Hepatocyte (in vitro differentiated cells): Measurements from ENCODE around the gene CRACR2A. TPM values are rescaled to one million over a fixed set of nuclear protein-coding genes. Genes with fewer than 3 reads are reported as not detected.

Source experiments
- DNase-seq: peaks from one replicate; pipeline ENCODE4 v3.0.0-alpha.2; 2016; ENCODE audit warnings: low spot score
- H2AFZ ChIP-seq: fragments of 200-600 bp; sonication (generic); 2 replicates; pipeline ENCODE4 v1.6.0; 2016; ENCODE audit warnings: antibody characterized with exemption, mild to moderate bottlenecking
- H3K27ac ChIP-seq: fragments of 200-600 bp; sonication (generic); 2 replicates; pipeline ENCODE4 v1.5.1; 2016; ENCODE audit warnings: mild to moderate bottlenecking
- H3K27me3 ChIP-seq: fragments of 200-600 bp; sonication (generic); 2 replicates; pipeline ENCODE4 v1.6.1; 2016
- H3K36me3 ChIP-seq: fragments of 200-600 bp; sonication (generic); replicated peaks from 2 replicates; pipeline ENCODE4 v1.5.1; 2016; ENCODE audit warnings: low read depth; ENCODE audit not compliant: insufficient read depth
- H3K4me1 ChIP-seq: fragments of 200-600 bp; sonication (generic); 2 replicates; pipeline ENCODE4 v1.5.1; 2016; ENCODE audit warnings: mild to moderate bottlenecking, moderate library complexity; ENCODE audit not compliant: insufficient read depth
- H3K4me2 ChIP-seq: fragments of 200-600 bp; sonication (generic); 2 replicates; pipeline ENCODE4 v1.6.0; 2016
- H3K4me3 ChIP-seq: fragments of 200-600 bp; sonication (generic); 2 replicates; pipeline ENCODE4 v1.5.1; 2016; ENCODE audit warnings: mild to moderate bottlenecking
- H3K79me2 ChIP-seq: fragments of 200-600 bp; sonication (generic); 2 replicates; pipeline ENCODE4 v1.6.0; 2017; ENCODE audit warnings: mild to moderate bottlenecking
- H3K9me2 ChIP-seq: fragments of 200-600 bp; sonication (generic); replicated peaks from 2 replicates; pipeline ENCODE4 v1.6.0; 2017; ENCODE audit warnings: mild to moderate bottlenecking; ENCODE audit not compliant: insufficient read depth
- H3K9me3 ChIP-seq: fragments of 200-600 bp; sonication (generic); 2 replicates; pipeline ENCODE4 v1.5.1; 2016; ENCODE audit warnings: low read depth, mild to moderate bottlenecking
- H4K20me1 ChIP-seq: fragments of 200-600 bp; sonication (generic); 2 replicates; pipeline ENCODE4 v1.6.0; 2016; ENCODE audit warnings: mild to moderate bottlenecking; ENCODE audit not compliant: insufficient read depth, poor library complexity, severe bottlenecking
- EZH2 ChIP-seq: fragments of 200-600 bp; sonication (generic); IDR thresholded peaks from 2 replicates; pipeline ENCODE4 v1.6.1; 2016; ENCODE audit warnings: antibody characterized with exemption, mild to moderate bottlenecking, borderline replicate concordance
- EZH2phosphoT487 ChIP-seq: fragments of 200-600 bp; sonication (generic); IDR thresholded peaks from one replicate; pipeline ENCODE4 v1.6.1; 2018; ENCODE audit warnings: antibody characterized with exemption, mild to moderate bottlenecking, low read depth, moderate library complexity; ENCODE audit not compliant: unreplicated experiment, severe bottlenecking
- WGBS: methylation state at CpG from one replicate; pipeline ENCODE4 v1.1.6; 2016; ENCODE audit warnings: low lambda C conversion rate; ENCODE audit errors: missing lambda C conversion rate; 5-methylcytosine and 5-hydroxymethylcytosine counted together
- polyA plus RNA-seq: library from polyadenylated mRNA; unstranded; fragments of >200 nt; fragmentation: Nextera tagmentation; extraction: Ambion mirVana; gene quantifications from 2 replicates; pipeline ENCODE4 v1.2.1, GENCODE V29; 2016
- total RNA-seq: library from RNA; depleted of rRNA; stranded (reverse); fragments of >200 nt; gene quantifications from 2 replicates; pipeline ENCODE4 v1.2.3, GENCODE V29; 2014
- TF ChIP-seq, protein P1 (sequence below): fragments of 200-600 bp; sonication (generic); IDR thresholded peaks from 2 replicates; pipeline ENCODE4 v1.5.1; 2016; ENCODE audit warnings: antibody characterized with exemption, mild to moderate bottlenecking; ENCODE audit not compliant: poor library complexity

The CRACR2A gene
- total and polyA plus RNA-seq, 2 experiments from 2014 or later: 0.30 to 0.80 TPM

GRCh38 chr12:3613641-3614395 is 139.1 kb downstream of the CRACR2A start:
- TF ChIP-seq, protein P1, sequence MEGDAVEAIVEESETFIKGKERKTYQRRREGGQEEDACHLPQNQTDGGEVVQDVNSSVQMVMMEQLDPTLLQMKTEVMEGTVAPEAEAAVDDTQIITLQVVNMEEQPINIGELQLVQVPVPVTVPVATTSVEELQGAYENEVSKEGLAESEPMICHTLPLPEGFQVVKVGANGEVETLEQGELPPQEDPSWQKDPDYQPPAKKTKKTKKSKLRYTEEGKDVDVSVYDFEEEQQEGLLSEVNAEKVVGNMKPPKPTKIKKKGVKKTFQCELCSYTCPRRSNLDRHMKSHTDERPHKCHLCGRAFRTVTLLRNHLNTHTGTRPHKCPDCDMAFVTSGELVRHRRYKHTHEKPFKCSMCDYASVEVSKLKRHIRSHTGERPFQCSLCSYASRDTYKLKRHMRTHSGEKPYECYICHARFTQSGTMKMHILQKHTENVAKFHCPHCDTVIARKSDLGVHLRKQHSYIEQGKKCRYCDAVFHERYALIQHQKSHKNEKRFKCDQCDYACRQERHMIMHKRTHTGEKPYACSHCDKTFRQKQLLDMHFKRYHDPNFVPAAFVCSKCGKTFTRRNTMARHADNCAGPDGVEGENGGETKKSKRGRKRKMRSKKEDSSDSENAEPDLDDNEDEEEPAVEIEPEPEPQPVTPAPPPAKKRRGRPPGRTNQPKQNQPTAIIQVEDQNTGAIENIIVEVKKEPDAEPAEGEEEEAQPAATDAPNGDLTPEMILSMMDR: no peak
- TF ChIP-seq EZH2phosphoT487 (no peak), EZH2 (no peak)
- DNase-seq: no peak
- H3K9me2 ChIP-seq: no peaks in the 10 kb centered on the region
- no peak overlapping the region for H2AFZ ChIP-seq
- no peak overlapping the region for H3K4me3 ChIP-seq
- no peaks in the 10 kb centered on the region for H3K9me3 ChIP-seq
- H3K4me2 ChIP-seq: no peak overlapping the region
- H3K36me3 ChIP-seq: no peaks in the 10 kb centered on the region
- no peaks in the 10 kb centered on the region for H4K20me1 ChIP-seq
- no peaks in the 10 kb centered on the region for H3K27me3 ChIP-seq
- H3K4me1 ChIP-seq: no peaks in the 10 kb centered on the region
- 92% methylated on average over 13 of the region's 13 CpGs for WGBS
- no peaks in the 10 kb centered on the region for H3K79me2 ChIP-seq
- no peak overlapping the region for H3K27ac ChIP-seq

GRCh38 chr12:3611860-3612703 is 140.8 kb downstream of the CRACR2A start:
- Histone ChIP-seq H3K79me2 (no peaks in the 10 kb centered on the region), H3K9me2 (no peaks in the 10 kb centered on the region), H3K4me1 (no peaks in the 10 kb centered on the region), H3K4me2 (no peak overlapping the region), H3K36me3 (no peaks in the 10 kb centered on the region), H3K4me3 (no peak overlapping the region), H4K20me1 (no peaks in the 10 kb centered on the region), H2AFZ (no peak overlapping the region), H3K27me3 (no peaks in the 10 kb centered on the region), H3K9me3 (no peaks in the 10 kb centered on the region), H3K27ac (no peak overlapping the region)
- TF ChIP-seq EZH2phosphoT487 (no peak), EZH2 (no peak)
- TF ChIP-seq, protein P1: no peak
- DNase-seq: no peak
- 81% methylated on average over 8 of the region's 8 CpGs for WGBS

DNA sequence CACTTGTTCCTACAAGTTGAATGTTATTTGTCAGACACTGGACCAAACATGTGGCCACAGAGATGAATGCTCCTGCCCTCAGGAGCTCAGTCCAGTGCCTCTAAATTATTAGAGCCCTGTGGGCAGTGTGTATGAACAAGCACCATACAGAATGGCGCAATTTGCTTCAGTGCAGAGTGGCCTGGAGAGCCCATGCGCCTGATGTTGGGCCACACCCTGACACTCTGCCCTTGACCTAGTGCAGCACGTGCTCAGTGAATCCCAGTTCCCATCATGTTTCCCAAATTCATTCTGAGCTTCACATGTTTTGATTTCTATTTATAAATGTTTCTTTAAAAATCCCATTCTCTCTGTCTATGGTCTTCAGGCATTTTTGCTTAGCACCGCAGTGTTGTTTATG is 145.1 kb downstream of the CRACR2A start:
- 99% methylated on average over 4 of the region's 4 CpGs for WGBS
- no peak overlapping the region for H3K4me2 ChIP-seq
- H3K79me2 ChIP-seq: no peaks in the 10 kb centered on the region

More for the DNA sequence above, 145.1 kb downstream of the CRACR2A start:
- Histone ChIP-seq H3K36me3 (no peaks in the 10 kb centered on the region), H3K9me3 (no peaks in the 10 kb centered on the region), H3K27me3 (peaks cover 32% of the 10 kb centered on the region), H3K4me1 (no peaks in the 10 kb centered on the region), H4K20me1 (no peaks in the 10 kb centered on the region), H3K27ac (no peak overlapping the region), H2AFZ (no peak overlapping the region), H3K4me3 (no peak overlapping the region), H3K9me2 (no peaks in the 10 kb centered on the region)
- TF ChIP-seq EZH2: no peak
- TF ChIP-seq, protein P1: no peak
- no peak for TF ChIP-seq EZH2phosphoT487
- no peak for DNase-seq
